Stimulated activated CD8-positive, alpha-beta memory T cell treated with anti-CD3 and anti-CD28 coated beads, Interleukin-15, amount 100 ng/mL, for 4 hours (primary cell): ENCODE measurements around the gene ABCA1.
"Not testable (repeated sequence)": the region's sequence is repeated elsewhere in the genome, so short reads cannot be mapped to it uniquely, and the experiment has no call there.

Source experiments
- DNase-seq, 2 donors: peaks; one replicate each; pipeline ENCODE4 v3.0.0-alpha.2; 2020; ENCODE audit warnings: low read depth in 2 of 2

Gene ABCA1

GRCh38 chr9:104872656-104873488, 55.1 kb downstream of the ABCA1 start:
- no peak for DNase-seq

DNA sequence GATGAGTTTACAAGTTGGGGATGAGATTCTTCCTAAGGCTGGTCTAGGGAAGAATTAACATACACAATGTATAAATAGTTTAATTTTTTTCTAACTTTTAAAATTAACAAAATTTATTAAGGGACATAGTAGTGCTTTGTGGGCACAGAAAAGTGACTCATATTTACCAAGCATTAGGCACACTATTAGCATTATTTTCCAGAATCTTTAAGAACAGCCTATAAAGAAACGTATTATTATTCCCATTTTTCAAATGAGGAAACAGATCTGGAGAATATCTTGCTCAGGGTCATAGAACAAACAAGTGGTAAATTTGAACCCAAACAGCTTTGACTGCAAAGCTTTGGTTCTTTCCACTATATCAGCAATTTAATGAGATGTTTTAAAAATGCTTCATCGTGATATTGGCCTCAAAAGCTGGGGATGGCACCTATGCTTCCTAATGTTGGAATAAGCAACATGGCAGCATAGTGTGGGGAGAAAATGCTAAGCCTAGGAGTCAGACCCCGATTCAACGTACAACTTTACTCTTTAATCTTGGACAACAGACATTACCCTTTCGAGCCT, 55.9 kb downstream of the ABCA1 start:
- no peak for DNase-seq

DNA sequence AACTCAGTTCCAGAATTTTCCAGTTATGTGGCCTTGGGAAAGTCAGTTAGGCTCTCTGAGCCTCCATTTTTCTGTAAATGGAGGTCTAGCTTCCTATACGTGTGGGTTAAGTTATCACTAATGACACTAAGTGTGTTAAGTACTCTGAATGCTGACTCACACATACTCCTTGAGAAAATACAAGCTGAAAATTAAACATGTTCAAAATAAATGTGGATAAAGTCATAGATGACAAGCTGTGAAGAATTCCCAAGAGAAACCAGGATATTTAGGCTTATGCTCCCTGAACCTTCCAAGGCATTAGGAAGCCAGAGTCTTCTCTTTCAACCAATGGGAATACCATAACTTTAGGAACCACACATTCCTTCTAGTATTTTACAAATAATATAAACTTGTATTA, 58.1 kb downstream of the ABCA1 start:
- no peak for DNase-seq

GRCh38 chr9:104868687-104869404, 59.1 kb downstream of the ABCA1 start:
- DNase-seq: no peak

DNA sequence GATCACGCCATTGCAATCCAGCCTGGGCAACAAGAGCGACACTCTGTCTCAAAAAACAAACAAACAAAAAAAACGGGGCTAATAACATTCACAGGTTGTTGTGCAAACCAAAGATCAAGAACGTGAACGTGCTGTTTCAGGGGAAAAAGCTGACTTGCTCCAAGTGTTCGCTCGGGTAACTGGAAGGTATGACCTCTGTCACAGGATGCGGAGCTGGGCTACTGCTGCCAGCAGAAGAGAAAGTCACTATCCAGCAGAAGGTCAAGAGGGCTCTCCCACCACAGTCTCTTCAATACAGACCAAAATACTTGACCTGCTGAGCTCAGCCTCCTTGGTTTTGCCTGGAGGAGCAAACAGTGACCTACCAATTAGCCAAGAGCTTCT, 59.7 kb downstream of the ABCA1 start:
- DNase-seq: no peak

- no peak for DNase-seq
These were observed 61.8 kb downstream of the ABCA1 start for GRCh38 chr9:104866191-104866590.

- no peak for DNase-seq
These were observed 63.3 kb downstream of the ABCA1 start for GRCh38 chr9:104864675-104865104.

DNA sequence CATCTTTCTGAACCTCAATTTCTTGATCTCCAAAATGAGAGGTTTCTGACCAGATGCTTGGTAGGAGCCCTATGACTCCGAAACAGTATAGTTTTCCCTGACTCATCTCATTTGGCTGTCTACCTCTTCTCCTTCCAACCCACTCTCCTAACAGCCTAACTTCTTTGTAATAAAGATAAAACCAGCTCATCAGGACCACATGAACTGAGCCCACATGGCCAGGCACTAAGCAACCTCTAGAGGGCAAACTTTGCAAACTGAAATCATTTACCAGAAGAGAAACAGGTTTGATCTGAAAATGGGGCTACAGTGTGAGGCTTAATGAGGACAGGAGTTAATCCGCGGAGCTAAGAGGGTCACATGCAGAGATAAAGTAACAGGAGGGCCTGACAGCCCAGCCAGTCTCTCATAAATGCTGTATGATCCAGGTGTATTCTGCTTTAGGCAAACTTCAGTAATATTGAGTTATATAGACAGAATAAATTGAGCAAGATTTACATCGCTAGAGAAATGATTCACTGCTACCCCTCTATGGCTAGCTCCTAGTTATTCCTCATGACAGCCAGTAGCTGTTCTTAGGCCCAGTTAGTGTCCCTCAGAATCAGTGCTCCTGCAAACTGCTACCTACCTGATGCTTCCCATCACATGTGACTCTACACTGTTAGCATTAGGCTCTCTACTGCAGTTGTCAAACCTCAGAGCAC, 64.6 kb downstream of the ABCA1 start:
- DNase-seq: no peak

DNA sequence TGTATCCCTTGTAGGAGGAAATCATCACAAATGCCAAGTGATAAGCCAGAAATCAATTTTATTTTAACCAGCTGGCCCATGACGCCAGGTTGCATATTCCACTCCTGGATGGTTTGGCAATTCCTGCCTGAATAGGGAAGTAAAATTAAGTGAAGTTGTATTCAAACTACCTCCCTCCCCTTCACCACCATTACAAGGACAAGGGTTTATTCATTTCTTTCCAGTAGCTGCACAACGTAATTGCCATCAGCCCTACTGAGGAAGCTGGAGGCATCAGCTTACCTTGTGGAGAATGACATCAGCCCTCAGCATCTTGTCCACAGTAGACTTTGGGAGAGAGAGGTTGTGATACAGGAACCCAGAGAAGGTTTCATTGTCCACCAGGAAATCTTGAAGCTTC, 66.6 kb downstream of the ABCA1 start:
- no peak for DNase-seq

DNA sequence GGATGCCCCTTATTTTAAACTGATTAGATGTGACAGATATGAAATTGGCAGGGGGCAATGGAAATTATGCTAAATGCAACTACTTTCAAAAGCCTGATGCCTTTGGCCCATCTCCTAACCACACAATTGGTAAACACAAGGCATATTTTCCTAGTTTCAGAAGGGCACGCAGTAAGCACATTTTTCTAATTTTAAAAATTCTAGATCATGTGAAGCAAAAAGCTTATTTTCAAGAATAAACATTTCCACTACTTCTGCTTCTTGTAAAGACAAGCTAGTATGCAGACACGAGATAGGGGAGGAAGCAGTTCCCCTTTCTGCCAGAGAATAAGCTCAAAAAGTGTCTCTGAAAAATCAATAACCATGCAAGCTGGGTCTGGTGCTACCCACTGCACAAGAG, 67.7 kb downstream of the ABCA1 start:
- no peak for DNase-seq

DNA sequence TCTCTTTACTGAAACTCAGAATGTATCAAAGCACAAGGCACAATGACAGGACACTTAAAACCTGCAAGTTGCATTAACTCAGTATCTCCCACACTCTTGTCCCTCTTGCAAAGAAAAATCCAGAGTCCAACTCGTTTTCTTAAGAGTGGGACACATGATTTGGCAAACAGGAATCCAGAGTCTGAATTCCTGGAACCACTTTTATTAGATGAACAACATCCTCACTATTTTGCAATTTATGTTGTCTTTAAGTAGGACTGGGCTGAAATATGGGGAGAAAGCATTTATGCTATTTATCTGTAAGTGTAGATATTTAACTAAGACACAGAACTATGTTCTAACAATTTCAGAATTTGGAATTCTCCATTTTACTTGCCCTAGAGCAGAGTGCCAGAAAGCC, 69.1 kb downstream of the ABCA1 start:
- DNase-seq: no peak

DNA sequence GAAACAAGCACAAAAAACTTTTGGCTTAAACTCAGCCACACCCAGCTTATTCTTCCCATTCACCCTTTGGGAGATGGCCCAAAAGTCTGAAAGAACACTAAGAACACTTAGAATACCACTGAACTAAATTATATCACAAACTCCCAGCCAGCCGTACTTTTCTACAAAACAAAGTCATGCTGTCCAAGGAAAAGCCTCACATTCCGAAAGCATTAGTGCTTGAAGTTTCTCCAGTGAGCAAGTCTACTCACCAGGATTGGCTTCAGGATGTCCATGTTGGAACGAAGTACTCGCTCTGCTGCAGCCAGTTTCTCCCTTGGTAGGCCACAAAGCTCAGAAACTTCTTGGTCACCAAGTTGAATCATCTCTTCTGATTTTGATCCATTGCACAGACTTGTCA, 69.7 kb downstream of the ABCA1 start:
- DNase-seq: no peak

DNA sequence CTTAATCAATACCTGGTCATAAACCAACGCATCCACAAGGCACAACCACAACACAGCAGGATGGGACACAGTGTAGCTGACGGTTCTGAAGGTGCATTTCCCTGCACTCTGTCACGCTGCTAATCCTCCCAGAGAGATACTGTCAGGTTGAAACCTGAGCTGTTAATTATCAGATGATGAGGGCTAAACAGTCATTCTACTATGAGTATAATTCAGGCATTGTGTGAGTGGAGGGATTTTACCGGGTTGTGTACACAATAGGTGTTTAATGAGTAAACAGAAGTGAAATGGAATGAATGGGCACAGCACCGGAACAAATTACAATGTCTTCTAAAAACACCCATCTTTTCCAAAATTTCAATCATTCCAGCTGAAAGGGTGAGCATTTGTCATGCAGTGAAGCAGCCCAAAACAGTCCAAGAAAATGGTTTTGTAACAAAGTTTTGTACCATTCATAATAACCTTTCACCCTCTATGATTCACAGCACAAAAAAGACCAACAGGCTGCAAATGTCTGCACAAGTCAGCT, 71.5 kb downstream of the ABCA1 start:
- no peak for DNase-seq

- no peak for DNase-seq
These were observed 72.1 kb downstream of the ABCA1 start for GRCh38 chr9:104855807-104856206.

DNA sequence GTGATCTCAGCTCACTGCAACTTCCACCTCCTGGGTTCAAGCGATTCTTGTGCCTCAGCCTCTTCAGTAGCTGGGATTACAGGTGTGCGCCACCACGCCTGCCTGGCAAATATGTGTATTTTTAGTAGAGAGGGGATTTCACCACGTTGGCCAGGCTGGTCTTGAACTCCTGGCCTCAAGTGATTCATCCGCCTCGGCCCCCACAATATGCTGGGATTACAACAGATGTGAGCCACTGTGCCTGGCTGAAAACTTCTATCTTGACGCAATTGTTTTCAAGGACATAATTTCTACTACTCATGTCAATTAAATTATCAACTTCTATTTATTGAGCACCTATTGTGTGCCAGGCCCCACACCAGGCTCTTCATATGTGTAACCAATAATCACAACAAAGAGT, 72.7 kb downstream of the ABCA1 start:
- not testable (repeated sequence) for DNase-seq

DNA sequence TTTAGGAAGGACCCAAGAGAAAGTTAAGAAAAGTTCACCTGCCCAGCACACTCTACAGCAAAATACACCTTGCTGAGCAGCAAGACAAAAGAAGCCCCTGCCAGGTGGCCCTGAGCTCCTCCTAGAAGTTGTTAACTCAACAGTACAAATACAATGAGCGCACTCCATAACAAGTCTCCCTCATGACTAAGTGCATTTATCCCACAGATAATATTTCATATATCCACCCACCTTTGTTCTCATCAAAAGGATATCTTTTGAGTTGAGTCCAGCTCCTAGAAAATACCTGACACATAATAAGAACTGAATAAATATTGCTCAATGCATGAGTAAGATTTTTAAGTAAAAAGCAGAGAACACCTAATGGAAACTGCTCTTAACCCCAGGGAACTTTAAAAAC, 73.3 kb downstream of the ABCA1 start:
- no peak for DNase-seq

GRCh38 chr9:104853683-104854082, 74.3 kb downstream of the ABCA1 start:
- DNase-seq: no peak

DNA sequence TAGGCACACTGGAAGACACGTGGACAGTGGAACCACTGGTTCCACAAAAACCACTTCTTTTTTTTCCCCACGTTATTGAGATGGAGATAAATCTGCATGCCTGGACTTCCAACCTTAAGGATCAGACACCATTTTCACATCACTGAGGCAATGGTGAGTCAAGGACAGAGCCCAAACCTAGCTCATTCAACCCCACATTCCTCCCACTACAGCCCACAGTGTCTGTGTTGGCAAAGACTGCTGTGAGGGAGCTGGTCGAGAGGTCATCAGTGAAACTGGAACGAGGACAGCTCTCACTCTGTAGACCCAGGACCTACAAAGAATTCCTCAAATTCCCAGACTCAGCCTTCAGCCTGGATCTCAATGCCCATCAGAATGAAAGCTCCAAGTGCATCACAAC, 74.8 kb downstream of the ABCA1 start:
- no peak for DNase-seq

DNA sequence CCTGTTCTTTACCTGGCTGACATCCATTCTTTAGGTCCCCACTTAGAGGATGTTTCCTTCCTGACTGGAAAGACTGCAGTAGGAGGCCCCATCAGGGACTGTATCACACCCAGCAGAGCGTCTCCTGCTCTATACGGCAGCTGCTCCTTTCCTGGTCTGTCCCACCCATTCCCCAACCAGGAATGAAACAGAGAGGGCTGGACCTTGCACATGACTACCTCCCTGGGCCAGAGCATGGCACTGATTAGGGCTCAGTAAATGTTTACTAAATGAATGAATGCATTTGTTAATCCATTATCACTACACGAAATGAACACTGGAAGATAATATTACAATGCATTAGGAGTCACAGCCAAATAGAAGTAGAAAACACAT, 76.4 kb downstream of the ABCA1 start:
- no peak for DNase-seq

GRCh38 chr9:104850786-104851545, 77.0 kb downstream of the ABCA1 start:
- DNase-seq: no peak

DNA sequence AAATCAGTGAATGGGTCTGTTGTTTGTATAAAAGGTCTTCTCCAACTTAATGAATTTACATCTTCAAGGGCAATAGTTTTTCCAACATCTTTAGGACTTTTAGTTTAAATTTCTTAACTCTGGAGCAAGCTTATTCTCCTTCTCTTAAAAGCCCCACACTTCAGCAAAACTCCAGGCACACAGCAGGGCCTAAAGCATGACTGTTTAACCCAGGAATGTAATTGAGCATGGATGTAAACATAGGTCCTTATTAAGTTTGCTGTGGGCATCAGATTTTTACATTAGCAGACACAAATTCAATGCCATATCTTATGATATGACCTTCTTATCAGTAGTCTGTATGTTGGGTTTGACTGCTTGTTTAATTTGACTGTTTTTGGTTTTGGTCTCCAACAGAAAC, 78.9 kb downstream of the ABCA1 start:
- DNase-seq: no peak
